WTC11 (cell line): ENCODE measurements around the gene SMYD3.

Experiments used
- CTCF ChIP-seq: fragments of 200-600 bp; IDR thresholded peaks from 2 replicates; pipeline ENCODE4 v1.8.0; 2022; ENCODE audit warnings: antibody characterized with exemption
- ESRRA ChIP-seq: sonication (generic); formaldehyde crosslinking; IDR thresholded peaks from 2 replicates; pipeline ENCODE4 v1.8.1; 2022; ENCODE audit warnings: mild to moderate bottlenecking, missing genetic modification reagents, borderline replicate concordance
- ETV6 ChIP-seq: sonication (generic); formaldehyde crosslinking; IDR thresholded peaks from 2 replicates; pipeline ENCODE4 v1.8.1; 2022; ENCODE audit warnings: mild to moderate bottlenecking, missing genetic modification reagents
- FOXP4 ChIP-seq: sonication (generic); formaldehyde crosslinking; IDR thresholded peaks from 2 replicates; pipeline ENCODE4 v1.8.0; 2022; ENCODE audit warnings: mild to moderate bottlenecking, missing genetic modification reagents
- HMGXB4 ChIP-seq: sonication (generic); formaldehyde crosslinking; IDR thresholded peaks from 2 replicates; pipeline ENCODE4 v1.8.1; 2023; ENCODE audit warnings: mild to moderate bottlenecking, moderate library complexity, missing genetic modification reagents
- JUN ChIP-seq: sonication (generic); formaldehyde crosslinking; IDR thresholded peaks from 2 replicates; pipeline ENCODE4 v1.8.0; 2023; ENCODE audit warnings: mild to moderate bottlenecking, missing genetic modification reagents
- MAX ChIP-seq: sonication (generic); formaldehyde crosslinking; IDR thresholded peaks from 2 replicates; pipeline ENCODE4 v1.8.0; 2022; ENCODE audit warnings: mild to moderate bottlenecking, missing genetic modification reagents
- MLX ChIP-seq: sonication (generic); formaldehyde crosslinking; IDR thresholded peaks from 2 replicates; pipeline ENCODE4 v1.8.1; 2023; ENCODE audit warnings: mild to moderate bottlenecking, missing genetic modification reagents, moderate library complexity
- NR2C2 ChIP-seq: sonication (generic); formaldehyde crosslinking; IDR thresholded peaks from 2 replicates; pipeline ENCODE4 v1.8.0; 2022; ENCODE audit warnings: mild to moderate bottlenecking, missing genetic modification reagents
- SMAD4 ChIP-seq: sonication (generic); formaldehyde crosslinking; IDR thresholded peaks from 2 replicates; pipeline ENCODE4 v1.8.0; 2022; ENCODE audit warnings: mild to moderate bottlenecking, missing genetic modification reagents
- TCF7 ChIP-seq: sonication (generic); formaldehyde crosslinking; IDR thresholded peaks from 2 replicates; pipeline ENCODE4 v1.8.0; 2022; ENCODE audit warnings: mild to moderate bottlenecking, low read depth, missing genetic modification reagents, moderate library complexity
- ZBTB21 ChIP-seq: sonication (generic); formaldehyde crosslinking; IDR thresholded peaks from 2 replicates; pipeline ENCODE4 v1.8.1; 2023; ENCODE audit warnings: mild to moderate bottlenecking, missing genetic modification reagents, borderline replicate concordance

- no peak for TF ChIP-seq CTCF
- no peak for TF ChIP-seq SMAD4 (CRISPR knock-in tag)
- no peak for TF ChIP-seq ZBTB21
- no peak for TF ChIP-seq JUN
- no peak for TF ChIP-seq NR2C2 (CRISPR knock-in tag)
- TF ChIP-seq MAX, result no peak
- no peak for TF ChIP-seq ESRRA (CRISPR knock-in tag)
- TF ChIP-seq TCF7 (CRISPR knock-in tag), result no peak
- TF ChIP-seq MLX, result no peak
- no peak for TF ChIP-seq HMGXB4 (CRISPR knock-in tag)
- TF ChIP-seq FOXP4, result no peak
- no peak for TF ChIP-seq ETV6 (CRISPR knock-in tag)
Measured at GRCh38 chr1:245721488-245721887, 785.6 kb downstream of the SMYD3 start.
